IMR-90 (cell line): ENCODE data around the gene ELL2. TPM values are rescaled to one million over a fixed set of nuclear protein-coding genes. Genes with fewer than 3 reads are reported as not detected.

Source experiments
- ATAC-seq: fragments of 200-7000 bp; cut with Tn5 transposase; 2 replicates; pipeline ENCODE4 v1.9.1; 2020; ENCODE audit warnings: low read depth, mild to moderate bottlenecking, moderate library complexity
- BruUV-seq: library from RNA; stranded (reverse); fragments of 400-500 nt; replicated peaks from 2 replicates; lab custom pipeline; 2021; lab: Mats Ljungman, UMichigan
- CTCF ChIA-PET: fragments of 300-600 bp; formaldehyde crosslinking; extraction: SDS; loops from one replicate; lab custom pipeline; 2021; ENCODE audit warnings: antibody characterized with exemption; lab: Yijun Ruan, JAX
- POLR2A ChIA-PET: fragments of 300-600 bp; sonication (Branson Sonifier 250); formaldehyde crosslinking; loops from one replicate; lab custom pipeline; 2022; ENCODE audit warnings: antibody characterized with exemption; ENCODE audit not compliant: unreplicated experiment; lab: Charles Lee
- DNase-seq: peaks from one replicate; pipeline ENCODE4 v3.0.0; 2013
- H2AFZ ChIP-seq: replicated peaks from 2 replicates; pipeline ENCODE3; 2013; ENCODE audit warnings: low read length, mild to moderate bottlenecking; ENCODE audit not compliant: poor library complexity
- H2AK5ac ChIP-seq: 2 replicates; pipeline ENCODE4 v1.6.1; 2013; ENCODE audit warnings: low read depth, low read length, inconsistent platforms
- H2AK9ac ChIP-seq: replicated peaks from 2 replicates; pipeline ENCODE3; 2013; ENCODE audit warnings: mild to moderate bottlenecking, low read depth, low read length, moderate library complexity; ENCODE audit not compliant: poor library complexity
- H2BK120ac ChIP-seq: 2 replicates; pipeline ENCODE4 v1.6.1; 2013; ENCODE audit warnings: low read depth, low read length, inconsistent platforms
- H2BK15ac ChIP-seq: 3 replicates; pipeline ENCODE4 v1.6.1; 2013; ENCODE audit warnings: low read depth, low read length, inconsistent platforms
- H2BK20ac ChIP-seq: 2 replicates; pipeline ENCODE4 v1.6.1; 2013; ENCODE audit warnings: low read depth, mild to moderate bottlenecking, inconsistent platforms, low read length, moderate library complexity
- H2BK5ac ChIP-seq: 2 replicates; pipeline ENCODE4 v1.6.1; 2013; ENCODE audit warnings: mild to moderate bottlenecking, low read depth, low read length, inconsistent platforms; ENCODE audit not compliant: poor library complexity, severe bottlenecking
- H3K14ac ChIP-seq: replicated peaks from 2 replicates; pipeline ENCODE4 v1.6.1; 2013; ENCODE audit warnings: low read depth, low read length, inconsistent platforms
- H3K18ac ChIP-seq: 2 replicates; pipeline ENCODE4 v1.6.1; 2013; ENCODE audit warnings: low read depth, low read length, control low read depth
- H3K23ac ChIP-seq: 2 replicates; pipeline ENCODE4 v1.6.1; 2013; ENCODE audit warnings: low read depth, low read length, inconsistent platforms
- H3K27ac ChIP-seq: 2 replicates; pipeline ENCODE4 v1.5.1; 2013; ENCODE audit warnings: mild to moderate bottlenecking, control low read depth, low read length; ENCODE audit not compliant: insufficient read depth
- H3K27me3 ChIP-seq: 2 replicates; pipeline ENCODE4 v1.6.1; 2013; ENCODE audit warnings: low read length; ENCODE audit not compliant: control insufficient read depth, insufficient read depth
- H3K36me3 ChIP-seq: 2 replicates; pipeline ENCODE4 v1.6.1; 2013; ENCODE audit warnings: low read length, mixed read lengths; ENCODE audit not compliant: control insufficient read depth, insufficient read depth
- H3K4ac ChIP-seq: 2 replicates; pipeline ENCODE4 v1.6.1; 2013; ENCODE audit warnings: low read depth, low read length, inconsistent platforms
- H3K4me1 ChIP-seq: 2 replicates; pipeline ENCODE4 v1.6.1; 2013; ENCODE audit warnings: low read length, mixed read lengths; ENCODE audit not compliant: control insufficient read depth, insufficient read depth
- H3K4me2 ChIP-seq: 2 replicates; pipeline ENCODE4 v1.6.1; 2013; ENCODE audit warnings: low read depth, mild to moderate bottlenecking, control low read depth, low read length, moderate library complexity
- H3K4me3 ChIP-seq: 2 replicates; pipeline ENCODE4 v1.5.1; 2013; ENCODE audit warnings: low read depth, mild to moderate bottlenecking, control low read depth, low read length, moderate library complexity; ENCODE audit not compliant: insufficient read depth
- H3K56ac ChIP-seq: 2 replicates; pipeline ENCODE4 v1.6.1; 2013; ENCODE audit warnings: low read length, inconsistent platforms; ENCODE audit not compliant: insufficient read depth; ENCODE audit errors: extremely low read depth
- H3K79me1 ChIP-seq, 2 experiments: 2 replicates each; pipeline ENCODE4 v1.6.1; 2013; ENCODE audit warnings: low read length in 2 of 2, inconsistent platforms in 1 of 2, low read depth in 1 of 2
- H3K9ac ChIP-seq: 2 replicates; pipeline ENCODE4 v1.6.1; 2013; ENCODE audit warnings: low read depth, low read length, control low read depth
- H3K9me1 ChIP-seq: 2 replicates; pipeline ENCODE4 v1.6.1; 2013; ENCODE audit warnings: low read length, inconsistent platforms; ENCODE audit not compliant: insufficient read depth
- H3K9me3 ChIP-seq: 2 replicates; pipeline ENCODE4 v1.6.1; 2013; ENCODE audit warnings: low read length; ENCODE audit not compliant: control insufficient read depth, insufficient read depth
- H4K20me1 ChIP-seq: 2 replicates; pipeline ENCODE4 v1.6.1; 2013; ENCODE audit warnings: low read length, inconsistent platforms; ENCODE audit not compliant: insufficient read depth
- H4K5ac ChIP-seq: 2 replicates; pipeline ENCODE4 v1.6.1; 2013; ENCODE audit warnings: mild to moderate bottlenecking, low read depth, low read length, control low read depth
- H4K8ac ChIP-seq, 2 experiments: 2 replicates each; pipeline ENCODE4 v1.6.1; 2013; ENCODE audit warnings: low read depth in 2 of 2, low read length in 2 of 2, control low read depth in 1 of 2, inconsistent platforms in 1 of 2
- H4K91ac ChIP-seq: 2 replicates; pipeline ENCODE4 v1.6.1; 2013; ENCODE audit warnings: low read depth, low read length, inconsistent platforms; ENCODE audit not compliant: insufficient read depth
- CHD1 ChIP-seq: IDR thresholded peaks from 2 replicates; pipeline ENCODE4 v1.6.1; 2012; ENCODE audit warnings: low read depth, low read length, improper control_type of control experiment
- CTCF ChIP-seq: conservative IDR thresholded peaks from 2 replicates; pipeline ENCODE4 v1.5.1; 2012; ENCODE audit warnings: mild to moderate bottlenecking, low read depth, low read length, improper control_type of control experiment
- ELK1 ChIP-seq: fragments of 150-350 bp; IDR thresholded peaks from 2 replicates; pipeline ENCODE4 v1.6.1; 2016; ENCODE audit warnings: low read depth, mild to moderate bottlenecking, low read length, moderate library complexity, borderline replicate concordance
- MAFK ChIP-seq: IDR thresholded peaks from 2 replicates; pipeline ENCODE4 v1.6.1; 2012; ENCODE audit warnings: low read depth, low read length, improper control_type of control experiment
- MAZ ChIP-seq: IDR thresholded peaks from 2 replicates; pipeline ENCODE4 v1.6.1; 2012; ENCODE audit warnings: low read depth, mild to moderate bottlenecking, low read length, improper control_type of control experiment, moderate library complexity, borderline replicate concordance
- MXI1 ChIP-seq: IDR thresholded peaks from 2 replicates; pipeline ENCODE4 v1.6.1; 2012; ENCODE audit warnings: low read depth, mild to moderate bottlenecking, low read length, moderate library complexity, borderline replicate concordance
- POLR2A ChIP-seq: IDR thresholded peaks from 2 replicates; pipeline ENCODE4 v1.6.1; 2012; ENCODE audit warnings: mild to moderate bottlenecking, low read depth, low read length
- RAD21 ChIP-seq: IDR thresholded peaks from 2 replicates; pipeline ENCODE4 v1.6.1; 2012; ENCODE audit warnings: low read length, improper control_type of control experiment
- SMC3 ChIP-seq: fragments of 150-350 bp; IDR thresholded peaks from 2 replicates; pipeline ENCODE4 v1.6.1; 2016; ENCODE audit warnings: low read depth, mild to moderate bottlenecking, antibody characterized with exemption, low read length, moderate library complexity
- USF2 ChIP-seq: fragments of 150-350 bp; IDR thresholded peaks from 2 replicates; pipeline ENCODE4 v1.6.1; 2017; ENCODE audit warnings: mild to moderate bottlenecking, antibody characterized with exemption, low read length, low read depth
- WGBS, 2 experiments: methylation state at CpG; one replicate each; pipeline versions ENCODE4 v1.1.5 to v1.1.7; 2013; ENCODE audit warnings: missing lambda C conversion rate in 2 of 2; ENCODE audit not compliant: insufficient read length in 1 of 2; ENCODE audit errors: extremely low coverage in 2 of 2; 5-methylcytosine and 5-hydroxymethylcytosine counted together
- dilution Hi-C: fragments of 300-500 bp; cut with HindIII; formaldehyde crosslinking; loops from one replicate; pipeline ENCODE4 v1.14.3; 2018; ENCODE audit warnings: low sequenced_read_pairs; ENCODE audit not compliant: unreplicated experiment
- in situ Hi-C: fragments of 300-500 bp; cut with MboI; formaldehyde crosslinking; loops from 3 replicates; pipeline ENCODE4 v1.14.3; 2019; ENCODE audit warnings: low sequenced_read_pairs, inconsistent platforms, mixed read lengths
- intact Hi-C: fragments of 100-400 bp; cut with micrococcal nuclease; formaldehyde crosslinking; loops from 2 replicates; pipeline ENCODE4 v1.10.0; 2022
- polyA plus RNA-seq, 3 experiments: library from polyadenylated mRNA; depleted of rRNA; stranded (reverse); fragments of >200 nt; gene quantifications; 2 replicates each; pipeline ENCODE4 v1.2.3, GENCODE V29; 2012; ENCODE audit warnings: low replicate concordance in 1 of 3
- total RNA-seq: library from RNA; depleted of rRNA; stranded (reverse); fragments of >200 nt; gene quantifications from 2 replicates; pipeline ENCODE4 v1.2.3, GENCODE V29; 2012

Gene ELL2
- total and polyA plus RNA-seq, 2 of the 4 experiments (the other 2 are of a cell fraction), result 61.4 to 92.5 TPM

GRCh38 chr5:95862671-95863382, 98.8 kb downstream of the ELL2 start:
- dilution Hi-C loops (no loop called here), intact Hi-C loops (loop anchor here (5.0 kb wide), 1 partner anchor 204 kb away; no protein-coding TSS in a partner anchor), in situ Hi-C loops (no loop called here)
- H2BK5ac ChIP-seq, result peak overlapping the region; percentile 98
- peak overlapping the region; percentile 76 to 96 for H4K8ac ChIP-seq
- H3K9ac ChIP-seq, result peak overlapping the region; percentile 49
- no peaks in the 10 kb centered on the region for H3K9me3 ChIP-seq
- no TSS peak for BruUV-seq
- peaks cover 4 to 51% of the 10 kb centered on the region in 2 experiments; a peak in 3 of 4 replicates for H3K79me1 ChIP-seq
- peak overlapping the region; percentile 96 for H3K23ac ChIP-seq
- TF ChIP-seq MAZ (no peak), POLR2A (no peak), USF2 (no peak), RAD21 (no peak), CTCF (no peak), MAFK (no peak), SMC3 (no peak), ELK1 (no peak), CHD1 (no peak), MXI1 (no peak)
- peak overlapping the region; percentile 96 for H4K5ac ChIP-seq
- H3K56ac ChIP-seq, result peak overlapping the region; percentile 63
- H3K4me2 ChIP-seq, result 0 out of 2 replicates have a peak overlapping the region, but pooled peaks have one; percentile 4
- H2AK5ac ChIP-seq, result peak overlapping the region; percentile 99
- peak overlapping the region; percentile 94 for H3K27ac ChIP-seq
- no peaks in the 10 kb centered on the region for H3K36me3 ChIP-seq
- H3K4me1 ChIP-seq, result peaks cover 39% of the 10 kb centered on the region
- ChIA-PET CTCF (no interaction called here), POLR2A (no interaction called here)
- H2BK120ac ChIP-seq, result peak overlapping the region; percentile 96
- peak overlapping the region; percentile 97 for H3K14ac ChIP-seq
- peak overlapping the region; percentile 35 for H2AFZ ChIP-seq
- peak overlapping the region; percentile 98 for H3K18ac ChIP-seq
- peak overlapping the region; percentile 95 for H3K4ac ChIP-seq
- DNase-seq, result no peak
- no peaks in the 10 kb centered on the region for H4K20me1 ChIP-seq
- H3K9me1 ChIP-seq, result peaks cover 26% of the 10 kb centered on the region
- peak overlapping the region; percentile 99 for H2BK20ac ChIP-seq
- no peak overlapping the region for H3K4me3 ChIP-seq
- H3K27me3 ChIP-seq, result no peaks in the 10 kb centered on the region
- H4K91ac ChIP-seq, result peak overlapping the region; percentile 97
- peak overlapping the region; percentile 88 for H2BK15ac ChIP-seq
- no peak for ATAC-seq
- 80% methylated on average over 1 of the region's 8 CpGs; no CpG with 5 or more reads in 1 of the 2 experiments for WGBS, 2 experiments
- H2AK9ac ChIP-seq, result peak overlapping the region; percentile 46
